Fibroblast of peridontal ligament (primary cell): Measurements from ENCODE around the gene ARSG.
"Not testable (repeated sequence)": the region's sequence is repeated elsewhere in the genome, so short reads cannot be mapped to it uniquely, and the experiment has no call there.

Source experiments
- DNase-seq: peaks from one replicate; pipeline ENCODE4 v3.0.0-alpha.2; 2010; ENCODE audit errors: extremely low read depth

Gene ARSG

DNA sequence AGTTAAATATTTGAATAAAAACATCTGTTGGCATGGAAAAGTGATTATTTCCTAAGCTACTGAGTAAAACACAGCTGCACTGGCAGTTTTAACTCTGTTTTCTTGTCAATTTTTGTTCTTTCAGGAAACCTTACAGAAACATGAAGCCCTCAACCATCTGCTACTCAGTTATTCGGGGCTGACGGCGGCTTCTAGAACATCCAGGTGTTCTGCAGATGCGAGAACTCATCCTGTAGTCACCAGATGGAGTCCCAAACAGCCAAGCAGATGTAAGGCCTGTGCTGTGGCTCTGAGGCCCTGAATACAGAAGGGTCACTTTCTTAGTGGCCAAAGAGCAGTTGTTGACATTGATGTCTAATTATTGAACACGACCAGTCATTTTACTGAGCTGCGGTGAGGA is 15.5 kb downstream of the ARSG start:
- DNase-seq = no peak

DNA sequence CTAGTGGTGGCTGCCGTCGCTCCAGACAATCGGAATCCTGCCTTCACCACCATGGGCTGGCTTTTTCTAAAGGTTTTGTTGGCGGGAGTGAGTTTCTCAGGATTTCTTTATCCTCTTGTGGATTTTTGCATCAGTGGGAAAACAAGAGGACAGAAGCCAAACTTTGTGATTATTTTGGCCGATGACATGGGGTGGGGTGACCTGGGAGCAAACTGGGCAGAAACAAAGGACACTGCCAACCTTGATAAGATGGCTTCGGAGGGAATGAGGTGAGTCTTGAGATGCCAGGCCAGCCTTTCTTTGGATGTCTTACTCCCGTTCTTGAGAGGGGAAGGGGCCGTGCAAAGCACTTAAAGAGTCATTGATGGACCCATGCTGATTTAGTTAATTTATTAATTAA is 16.1 kb downstream of the ARSG start:
- DNase-seq = no peak

DNA sequence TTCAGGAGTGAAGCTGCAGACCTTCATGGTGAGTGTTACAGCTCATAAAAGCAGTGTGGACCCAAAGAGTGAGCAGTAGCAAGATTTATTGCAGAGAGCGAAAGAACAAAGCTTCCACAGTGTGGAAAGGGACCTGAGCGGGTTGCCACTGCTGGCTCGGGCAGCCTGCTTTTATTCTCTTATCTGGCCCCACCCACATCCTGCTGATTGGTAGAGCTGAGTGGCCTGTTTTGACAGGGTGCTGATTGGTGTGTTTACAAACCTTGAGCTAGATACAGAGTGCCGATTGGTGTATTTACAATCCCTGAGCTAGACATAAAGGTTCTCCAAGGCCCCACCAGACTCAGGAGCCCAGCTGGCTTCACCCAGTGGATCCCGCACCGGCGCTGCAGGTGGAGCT is 17.2 kb downstream of the ARSG start:
- not testable (repeated sequence) for DNase-seq

DNA sequence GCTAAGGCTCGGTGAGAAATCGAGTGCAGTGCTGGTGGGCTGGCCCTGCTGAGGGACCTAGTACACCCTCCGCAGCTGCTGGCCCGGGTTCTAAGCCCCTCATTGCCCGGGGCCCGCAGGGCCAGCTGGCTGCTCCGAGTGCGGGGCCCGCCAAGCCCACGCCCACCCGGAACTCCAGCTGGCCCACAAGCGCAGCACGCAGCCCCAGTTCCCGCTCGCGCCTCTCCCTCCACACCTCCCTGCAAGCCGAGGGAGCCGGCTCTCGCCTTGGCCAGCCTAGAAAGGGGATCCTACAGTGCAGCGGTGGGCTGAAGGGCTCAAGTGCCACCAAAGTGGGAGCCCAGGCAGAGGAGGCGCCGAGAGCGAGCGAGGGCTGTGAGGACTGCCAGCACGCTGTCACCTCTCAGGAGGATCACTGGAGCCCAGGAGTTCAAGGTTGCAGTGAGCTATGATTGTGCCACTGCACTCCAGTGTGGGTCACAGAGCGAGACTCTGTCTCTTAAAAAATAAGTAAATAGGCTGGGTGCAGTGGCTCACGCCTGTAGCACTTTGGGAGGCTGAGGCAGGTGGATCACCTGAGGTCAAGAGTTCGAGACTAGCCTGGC is 17.9 kb downstream of the ARSG start:
- not testable (repeated sequence) for DNase-seq

DNA sequence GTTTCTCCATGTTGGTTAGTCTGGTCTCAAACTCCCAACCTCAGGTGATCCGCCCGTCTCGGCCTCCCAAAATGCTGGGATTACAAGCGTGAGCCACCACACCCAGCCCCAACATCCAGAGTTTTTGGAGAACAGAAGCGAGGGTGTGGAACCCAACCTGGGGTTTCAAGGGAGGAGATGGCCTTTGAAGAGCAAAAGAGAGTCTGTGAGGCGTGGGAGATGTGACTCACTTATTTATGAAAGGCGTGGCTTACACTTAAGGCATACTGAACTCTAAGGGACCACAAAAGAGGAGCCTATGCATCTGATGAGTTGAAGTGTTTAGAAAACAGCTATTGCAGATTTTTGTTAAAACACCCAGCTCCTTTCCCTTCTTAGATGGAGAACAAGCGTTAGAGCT is 18.9 kb downstream of the ARSG start:
- DNase-seq = no peak

DNA sequence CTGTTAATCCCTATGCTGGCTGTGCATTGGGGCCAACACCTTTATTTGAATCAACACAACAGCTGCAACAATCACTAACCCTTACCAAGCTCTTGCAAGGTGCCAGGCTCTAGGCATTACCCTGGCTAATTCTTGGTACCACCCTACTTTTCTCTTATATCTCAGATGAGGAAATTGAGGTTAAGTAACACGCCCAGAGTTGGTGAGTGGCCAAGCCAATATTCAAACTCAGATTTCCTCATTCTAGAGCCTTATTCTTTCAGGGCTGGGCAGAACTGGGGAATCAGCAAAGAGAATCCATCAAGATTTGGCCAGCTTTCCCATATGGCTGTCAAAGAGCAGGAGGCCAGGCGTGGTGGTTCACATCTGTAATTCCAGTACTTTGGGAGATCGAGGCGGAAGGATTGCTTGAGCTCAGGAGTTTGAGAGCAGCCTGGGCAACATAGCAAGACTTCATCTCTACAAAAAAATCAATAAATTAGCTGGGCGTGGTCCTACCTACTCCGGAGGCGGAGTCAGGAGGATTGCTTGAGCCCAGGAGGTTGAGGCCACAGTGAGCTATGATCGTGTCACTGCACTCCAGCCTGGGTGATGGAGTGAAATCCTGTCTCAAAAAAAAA is 23.7 kb downstream of the ARSG start:
- DNase-seq = no peak

DNA sequence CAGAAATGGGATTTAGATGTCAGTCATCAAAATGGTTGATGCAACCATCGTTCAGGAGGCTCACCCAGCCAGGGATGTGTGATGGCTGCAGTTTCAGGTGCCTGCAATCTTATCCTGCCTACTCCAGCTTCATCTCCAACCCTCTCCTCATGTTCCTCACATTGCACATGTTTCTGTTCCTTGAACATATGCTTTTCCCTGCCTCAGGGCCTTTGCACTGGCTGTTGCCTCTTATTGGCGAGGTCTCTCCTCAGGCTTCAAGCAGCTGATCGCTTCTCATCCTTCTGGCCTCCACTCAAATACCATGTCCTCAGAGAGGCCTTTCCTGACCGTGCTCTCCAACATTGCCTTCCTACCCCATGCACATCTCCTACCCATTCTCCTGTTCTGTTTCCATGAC is 24.6 kb downstream of the ARSG start:
- no peak for DNase-seq

DNA sequence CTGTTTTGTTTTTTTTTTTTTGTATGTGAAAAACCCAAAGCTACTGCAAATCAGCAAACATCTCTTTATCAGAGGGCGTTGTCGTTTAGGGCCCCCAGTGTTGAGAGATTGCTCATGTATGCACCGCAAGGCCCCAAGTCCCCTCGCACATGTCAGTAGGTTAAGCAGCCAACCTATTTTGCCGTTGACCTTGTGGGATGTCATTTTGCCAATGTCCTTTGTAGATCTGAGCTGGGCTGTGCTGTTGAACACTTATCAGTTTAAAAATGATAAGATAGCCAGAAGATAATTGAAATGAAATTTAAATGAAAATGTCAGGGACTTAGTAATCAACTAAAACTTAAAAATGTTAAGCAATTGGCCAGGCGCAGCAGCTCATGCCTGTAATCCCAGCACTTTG is 26.2 kb downstream of the ARSG start:
- DNase-seq = no peak

DNA sequence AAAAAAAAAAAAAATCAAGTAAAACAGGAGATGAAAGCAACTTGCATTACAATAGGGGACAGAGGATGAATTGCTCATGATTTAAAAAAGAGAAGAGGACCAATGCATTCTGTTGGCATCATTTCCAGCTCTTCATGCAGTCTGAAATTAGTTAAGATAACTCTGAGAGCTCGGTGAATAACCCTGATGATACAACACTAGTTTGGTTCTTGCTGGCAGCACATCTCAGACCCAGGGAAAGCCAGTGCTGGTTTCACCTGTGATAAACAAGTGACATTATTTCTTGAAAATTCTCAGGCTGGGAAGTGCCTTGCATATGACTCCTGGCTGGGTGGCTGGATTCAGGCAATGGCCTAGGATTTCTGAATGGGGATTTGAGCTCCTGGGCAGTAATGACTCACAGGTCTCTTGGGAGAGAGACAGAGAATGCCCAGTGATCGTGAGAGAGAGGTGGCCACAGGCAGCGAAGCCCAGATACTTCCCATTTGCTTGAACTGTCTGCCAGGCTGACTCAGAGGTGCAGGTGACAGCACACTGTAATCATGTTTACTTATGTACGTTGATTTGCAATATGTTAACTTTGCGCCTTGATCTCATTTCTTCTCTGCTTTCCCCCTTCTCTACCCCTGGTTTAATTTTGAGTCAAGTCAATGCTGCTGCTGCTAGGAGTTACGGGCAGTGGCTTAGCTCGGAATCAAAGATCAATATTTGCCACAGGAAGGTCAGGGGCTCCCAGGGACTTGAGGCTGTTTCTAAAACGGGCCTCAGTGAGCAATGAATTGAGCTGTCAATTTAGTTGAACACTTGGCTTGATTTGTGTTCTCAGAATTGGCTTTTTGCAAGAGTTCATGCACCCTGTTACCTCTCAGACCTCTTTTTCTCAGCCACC is 27.1 kb downstream of the ARSG start:
- peak; percentile 44 for DNase-seq

DNA sequence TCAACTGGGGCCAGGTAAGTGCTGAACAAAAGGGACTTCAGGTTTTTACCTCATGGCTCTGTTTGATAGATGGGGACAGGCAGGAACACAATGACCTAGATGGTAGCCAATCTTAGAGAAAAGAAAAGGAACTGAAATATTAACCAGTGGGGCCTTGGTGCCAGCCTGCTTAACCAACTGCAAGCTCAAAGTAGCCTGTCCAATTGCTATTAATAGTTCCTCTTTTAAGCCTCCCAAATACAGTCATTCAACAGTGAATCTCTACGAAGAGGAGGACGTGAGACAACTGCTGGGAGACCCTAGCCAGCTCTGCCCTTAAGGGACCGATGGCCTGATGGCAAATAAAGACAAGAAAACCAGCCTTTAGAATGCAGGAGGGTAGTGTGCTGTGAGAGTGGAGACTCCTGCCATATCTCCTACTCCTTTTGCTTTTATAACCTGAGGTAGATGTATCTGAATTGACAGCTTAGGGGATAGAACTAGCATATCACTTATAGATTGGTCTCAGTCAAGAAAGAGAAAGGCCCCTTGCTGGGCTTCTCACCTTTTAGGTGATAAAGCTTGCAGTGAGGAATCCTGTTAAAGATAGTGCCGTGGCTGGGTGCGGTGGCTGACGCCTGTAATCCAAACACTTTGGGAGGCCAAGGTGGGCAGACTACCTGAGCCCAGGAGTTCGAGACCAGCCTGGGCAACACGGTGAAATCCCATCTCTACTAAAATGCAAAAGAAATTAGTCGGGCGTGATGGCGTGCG is 28.3 kb downstream of the ARSG start:
- no peak for DNase-seq

DNA sequence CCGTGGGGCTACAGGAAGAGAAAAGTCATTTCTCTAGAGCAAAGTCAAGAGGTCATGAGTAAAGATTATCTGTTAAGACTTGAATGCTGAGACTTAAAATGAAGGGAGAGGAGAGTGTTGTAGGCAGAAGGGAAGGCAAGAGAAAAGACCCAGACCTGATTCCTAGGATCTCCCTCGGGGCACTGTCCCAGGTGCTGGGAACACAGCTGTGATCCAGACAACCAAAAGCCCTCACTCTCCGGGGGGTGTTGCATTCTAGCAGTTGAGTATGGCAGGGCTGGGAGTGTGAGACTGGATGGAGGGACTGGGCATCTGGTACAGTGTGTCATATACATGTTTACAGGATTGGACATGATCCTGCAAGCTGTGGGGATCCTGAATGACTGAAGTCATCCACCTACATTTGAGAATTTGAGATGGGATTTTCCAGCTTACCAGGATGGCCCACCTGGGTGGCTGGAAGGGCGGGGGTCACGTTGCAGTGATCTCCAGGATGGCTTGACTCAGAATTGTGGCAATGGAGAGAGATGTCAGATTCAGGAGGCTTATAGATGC is 29.1 kb downstream of the ARSG start:
- DNase-seq = no peak

DNA sequence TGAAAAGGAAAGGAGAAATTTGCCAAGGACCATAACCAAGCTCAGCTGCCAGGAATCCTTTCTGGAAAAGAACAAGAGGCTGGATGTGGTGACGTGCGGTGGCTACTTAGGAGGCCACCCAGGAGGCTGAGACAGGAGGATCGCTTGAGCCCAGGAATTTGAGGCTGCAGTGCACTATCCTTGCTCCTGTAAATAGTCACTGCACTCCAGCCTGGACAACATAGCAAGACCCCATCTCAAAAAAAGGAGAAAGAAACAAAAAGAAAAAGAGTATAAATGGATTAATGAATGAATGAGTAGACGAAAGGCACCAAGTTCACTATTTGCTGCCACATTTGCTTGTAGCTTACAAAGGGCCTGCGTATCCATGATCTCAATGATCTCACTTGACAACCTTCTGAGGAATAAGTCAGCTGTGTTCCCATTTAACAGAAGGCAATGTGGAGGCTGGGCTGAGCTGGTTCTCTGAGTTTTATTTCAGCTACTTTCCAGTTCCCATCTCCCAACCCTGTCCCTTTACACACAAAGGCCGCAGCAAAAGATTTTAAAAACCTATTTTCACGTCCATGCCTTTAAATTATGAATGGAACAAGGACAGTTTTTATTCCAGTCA is 29.8 kb downstream of the ARSG start:
- DNase-seq = no peak

DNA sequence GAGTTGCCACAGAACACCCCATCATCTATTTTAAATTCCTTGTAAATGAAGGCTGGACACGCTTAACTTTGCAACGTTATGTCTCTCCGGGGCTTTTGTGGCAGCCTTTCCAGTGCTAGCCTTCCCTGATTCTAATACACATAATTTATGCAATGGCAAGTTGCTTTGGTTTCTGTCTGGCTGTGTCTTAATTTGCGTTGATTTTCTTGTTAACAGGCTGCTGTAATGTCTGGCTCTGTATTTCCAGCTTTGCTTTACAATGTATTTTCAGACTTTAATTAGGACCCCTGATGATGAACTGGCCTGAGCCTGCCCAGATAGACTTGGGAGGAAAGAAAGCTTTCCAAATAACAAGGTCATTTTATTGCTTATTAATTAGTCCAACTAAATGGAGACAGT is 30.3 kb downstream of the ARSG start:
- no peak for DNase-seq

DNA sequence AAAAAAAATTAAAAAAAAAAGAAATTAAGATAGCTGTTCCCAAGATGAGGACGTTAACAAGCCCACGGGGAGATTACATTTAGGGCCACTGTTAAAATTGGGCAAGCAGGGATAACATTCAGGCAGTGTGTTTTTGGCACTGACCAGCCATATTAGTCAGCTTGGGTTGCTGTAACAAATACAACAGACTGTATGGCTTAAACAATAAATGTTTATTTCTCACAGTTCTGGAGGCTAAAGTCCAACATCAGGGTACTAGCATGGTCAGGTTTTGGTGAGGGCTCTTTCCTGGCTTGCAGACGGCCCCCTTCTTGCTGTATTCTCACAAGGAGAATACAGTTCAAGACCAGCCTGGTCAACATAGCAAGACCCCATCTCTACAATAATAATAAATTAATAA is 31.3 kb downstream of the ARSG start:
- no peak for DNase-seq

DNA sequence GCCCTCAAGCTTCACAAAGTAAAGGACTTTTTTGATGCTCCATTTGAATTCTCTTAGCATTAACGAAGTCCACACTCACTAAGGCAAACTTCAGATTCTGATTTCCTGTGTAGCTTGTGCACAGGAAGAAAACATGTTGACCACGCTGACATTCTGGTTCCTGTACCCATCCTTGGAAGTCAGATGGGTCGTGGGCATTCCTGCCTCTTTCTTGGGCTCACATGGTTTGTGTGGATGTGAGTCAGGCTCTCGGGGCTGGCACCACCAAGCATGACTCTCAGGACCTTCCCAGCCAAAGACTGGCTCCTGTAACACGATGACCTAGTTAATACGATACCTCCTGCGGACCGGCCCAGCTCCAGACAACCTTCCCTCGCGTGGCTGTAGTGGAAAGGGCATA is 32.8 kb downstream of the ARSG start:
- no peak for DNase-seq

DNA sequence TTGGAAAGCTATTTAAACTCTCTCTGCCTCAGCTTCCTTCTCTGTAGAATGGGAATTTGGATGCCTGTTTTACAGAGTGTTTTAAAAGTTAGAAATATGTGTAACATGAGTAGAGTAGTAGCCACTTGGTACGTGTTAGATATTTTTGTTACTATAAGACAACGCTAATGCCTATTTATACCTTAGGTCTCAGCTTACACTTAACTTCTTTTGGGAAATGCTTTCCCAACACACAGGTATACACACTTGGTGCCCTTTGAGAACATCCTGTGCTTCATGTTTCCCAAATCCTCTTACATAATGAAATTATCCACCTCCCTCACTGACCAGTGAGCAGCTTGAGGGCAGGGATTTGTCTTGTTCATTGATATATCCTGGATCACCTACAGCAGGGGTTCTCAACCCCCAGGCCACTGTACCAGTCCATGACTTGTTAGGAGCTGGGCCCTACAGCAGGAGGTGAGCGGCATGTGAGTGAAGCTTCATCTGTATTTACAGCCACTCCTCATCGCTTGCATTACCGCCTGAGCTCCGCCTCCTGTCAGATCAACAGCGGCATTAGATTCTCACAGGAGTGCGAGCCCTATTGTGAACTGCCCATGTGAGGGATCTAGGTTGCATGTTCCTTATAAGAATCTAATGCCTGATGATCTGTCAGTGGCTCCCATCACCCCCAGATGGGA is 33.5 kb downstream of the ARSG start:
- DNase-seq = no peak

DNA sequence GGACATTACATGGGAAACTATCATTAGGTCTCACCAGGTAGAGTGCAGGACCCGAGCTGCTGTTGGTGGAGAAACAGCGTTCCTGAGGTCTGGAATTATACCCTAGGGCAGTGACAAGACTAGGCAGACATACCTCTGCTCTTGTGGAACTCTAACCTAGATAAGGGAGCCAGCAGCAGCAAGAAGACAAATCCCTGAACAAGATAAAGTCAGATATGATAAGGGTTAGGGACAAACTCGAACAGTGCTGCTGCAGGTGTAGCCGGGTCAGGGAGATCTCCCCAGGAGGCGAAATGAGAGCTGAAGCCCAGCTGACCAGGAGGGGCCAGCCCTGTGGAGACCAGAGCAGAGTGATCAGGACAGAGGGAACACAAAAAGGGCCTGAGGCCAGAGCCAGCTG is 34.7 kb downstream of the ARSG start:
- no peak for DNase-seq

DNA sequence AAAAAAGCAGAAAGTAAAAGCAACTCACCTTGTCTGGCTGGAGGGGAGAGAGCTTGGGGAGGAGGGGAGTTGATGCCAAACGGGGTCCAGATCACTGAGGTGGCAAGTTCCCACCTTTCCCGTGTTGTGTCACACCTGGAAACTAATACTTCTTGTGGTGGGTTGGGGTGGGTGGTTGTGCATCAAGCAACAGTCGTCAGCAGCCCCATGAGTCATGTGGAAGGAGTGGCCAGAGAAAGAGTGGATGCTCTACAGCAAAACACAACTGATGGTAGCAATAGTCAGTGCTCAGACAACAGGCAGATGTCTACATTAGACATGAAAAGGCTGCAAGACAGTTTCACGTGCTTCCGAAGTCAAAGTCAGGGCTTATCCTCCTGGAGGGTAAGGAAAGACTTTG is 35.4 kb downstream of the ARSG start:
- DNase-seq = no peak

DNA sequence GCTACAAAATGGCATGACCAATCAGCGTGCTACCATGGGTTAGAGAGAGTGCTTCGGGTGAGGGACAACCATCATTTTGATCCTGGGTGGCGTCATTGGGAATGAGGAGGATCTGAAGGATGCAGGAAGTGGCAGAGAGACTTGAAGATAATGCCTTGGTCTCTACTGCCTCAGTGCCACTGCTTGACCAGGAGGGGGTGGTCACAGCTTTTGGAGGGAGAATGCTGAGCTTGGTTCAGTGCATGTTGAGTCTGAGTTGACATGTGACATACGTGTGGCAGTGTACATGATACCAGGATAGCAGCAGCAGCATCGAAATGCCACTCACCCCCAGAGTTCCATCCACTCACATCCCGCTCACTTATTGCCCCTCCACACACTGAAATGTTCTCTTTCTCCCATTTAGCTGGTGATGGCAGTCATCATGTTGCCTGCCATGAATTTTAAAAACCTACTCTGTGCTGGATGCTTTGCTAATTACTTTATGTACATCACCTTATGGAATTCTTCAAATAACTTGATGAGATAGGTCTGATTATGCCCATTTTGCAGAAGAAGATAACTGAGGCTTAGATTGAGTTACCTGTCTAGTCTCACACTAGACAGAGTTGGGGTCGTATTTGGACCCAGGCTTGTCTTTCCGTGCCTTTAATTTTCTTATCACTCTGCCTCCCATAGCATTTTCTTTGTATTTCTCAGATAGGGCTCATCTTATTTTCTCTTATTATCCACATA is 36.7 kb downstream of the ARSG start:
- DNase-seq = no peak

DNA sequence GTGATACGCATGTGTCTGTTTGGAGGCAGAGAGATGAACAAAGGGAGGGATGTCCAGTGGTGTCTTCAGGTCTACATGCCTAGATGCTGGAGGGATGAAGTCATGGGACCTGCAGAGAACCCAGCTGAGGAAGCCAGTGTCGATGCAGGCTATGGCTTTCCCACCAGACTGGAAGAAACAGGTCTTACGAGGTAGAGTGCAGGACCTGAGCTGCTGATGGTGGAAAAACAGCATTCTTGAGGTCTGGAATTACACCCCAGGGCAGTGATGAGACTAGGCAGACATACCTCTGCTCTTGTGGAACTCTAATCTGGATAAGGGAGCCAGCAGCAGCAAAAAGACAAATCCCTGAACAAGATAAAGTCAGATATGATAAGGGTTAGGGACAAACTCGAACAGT is 37.4 kb downstream of the ARSG start:
- DNase-seq = no peak
